HCT116 (cell line): ENCODE measurements around the gene BNC2. TPM values are rescaled to one million over a fixed set of nuclear protein-coding genes. Genes with fewer than 3 reads are reported as not detected.

ENCODE experiments used
- ATAC-seq: fragments of 200-7000 bp; cut with Tn5 transposase; 2 replicates; pipeline ENCODE4 v1.9.1; 2020; ENCODE audit warnings: mild to moderate bottlenecking, moderate library complexity
- BruUV-seq: library from RNA; stranded (reverse); fragments of 400-500 nt; replicated peaks from 2 replicates; lab custom pipeline; 2021; lab: Mats Ljungman, UMichigan
- CTCF ChIA-PET: fragments of 300-600 bp; sonication (Branson Sonifier 250); formaldehyde crosslinking; loops from one replicate; lab custom pipeline; 2021; ENCODE audit warnings: antibody characterized with exemption; lab: Charles Lee
- POLR2A ChIA-PET: fragments of 300-600, 350-600 bp; sonication (Branson Sonifier 250); formaldehyde crosslinking; loops from one replicate; lab custom pipeline; 2021; ENCODE audit warnings: antibody characterized with exemption; lab: Charles Lee
- RAD21 ChIA-PET, 2 experiments: fragments of 300-600 bp; sonication (Branson Sonifier 250); formaldehyde crosslinking; loops; one replicate each; lab custom pipeline; 2023; ENCODE audit warnings: low total read pairs in 2 of 2; ENCODE audit not compliant: uncharacterized antibody in 2 of 2, unreplicated experiment in 2 of 2, low non-redundant PET in 1 of 2; lab: Charles Lee
- DNase-seq: peaks from one replicate; pipeline ENCODE4 v3.0.0-alpha.2; 2010; ENCODE audit warnings: low read depth, low spot score
- H2AFZ ChIP-seq: fragments of 200-600 bp; shearing (Covaris generic), sonication (generic); 2 replicates; pipeline ENCODE4 v1.6.1; 2017; ENCODE audit warnings: low read depth, mixed run types, mixed read lengths, antibody characterized with exemption, low read length; ENCODE audit not compliant: poor library complexity, severe bottlenecking
- H3K27ac ChIP-seq: 2 replicates; pipeline ENCODE4 v1.5.1; 2012; ENCODE audit warnings: low read depth, low read length
- H3K27me3 ChIP-seq: fragments of 200-600 bp; sonication (generic); 2 replicates; pipeline ENCODE4 v1.6.1; 2016; ENCODE audit warnings: mixed run types, low read length, mixed read lengths; ENCODE audit not compliant: insufficient read depth
- H3K36me3 ChIP-seq, 2 experiments: fragments of 200-500 bp in 1 of 2; fragments of 200-600 bp in 1 of 2; sonication (Bioruptor generic) in 1 of 2; sonication (generic) in 1 of 2; 2 replicates each; pipeline versions ENCODE4 v1.5.1 to v1.6.1; 2014 to 2016; ENCODE audit warnings: low read length in 2 of 2, inconsistent platforms in 1 of 2, mixed read lengths in 1 of 2, mixed run types in 1 of 2; ENCODE audit not compliant: insufficient read depth in 2 of 2, control insufficient read depth in 1 of 2
- H3K4me1 ChIP-seq, 2 experiments: fragments of 200-600 bp in 1 of 2; sonication (generic) in 1 of 2; 2 replicates each; pipeline versions ENCODE4 v1.5.1 to v1.6.1; 2012 to 2017; ENCODE audit warnings: low read length in 2 of 2, inconsistent platforms in 1 of 2, mild to moderate bottlenecking in 1 of 2, mixed read lengths in 1 of 2, mixed run types in 1 of 2, moderate library complexity in 1 of 2; ENCODE audit not compliant: insufficient read depth in 2 of 2, control insufficient read depth in 1 of 2
- H3K4me2 ChIP-seq: fragments of 200-600 bp; sonication (generic); 2 replicates; pipeline ENCODE4 v1.6.1; 2017; ENCODE audit warnings: mixed run types, low read length, mixed read lengths
- H3K4me3 ChIP-seq, 2 experiments: fragments of 200-600 bp in 1 of 2; sonication (generic) in 1 of 2; replicated peaks in 1 of 2; 2 replicates each; pipeline ENCODE4 v1.5.1; 2011 to 2016; ENCODE audit warnings: low read length in 2 of 2, control low read depth in 1 of 2, low read depth in 1 of 2, mild to moderate bottlenecking in 1 of 2, mixed read lengths in 1 of 2, mixed run types in 1 of 2
- H3K79me2 ChIP-seq: fragments of 200-600 bp; sonication (generic); 2 replicates; pipeline ENCODE4 v1.6.1; 2017; ENCODE audit warnings: mild to moderate bottlenecking, mixed run types, low read length, moderate library complexity, mixed read lengths; ENCODE audit not compliant: insufficient read depth
- H3K9ac ChIP-seq: fragments of 200-600 bp; sonication (generic); 2 replicates; pipeline ENCODE4 v1.6.1; 2016; ENCODE audit warnings: low read length, mixed read lengths
- H3K9me2 ChIP-seq: fragments of 200-600 bp; sonication (generic), shearing (Covaris generic); 2 replicates; pipeline ENCODE4 v1.6.1; 2017; ENCODE audit warnings: mixed run types, mild to moderate bottlenecking, moderate library complexity; ENCODE audit not compliant: insufficient read depth
- H3K9me3 ChIP-seq, 2 experiments: fragments of 200-500 bp in 1 of 2; fragments of 200-600 bp in 1 of 2; sonication (Bioruptor generic) in 1 of 2; sonication (generic) in 1 of 2; 2 replicates each; pipeline ENCODE4 v1.6.1; 2014 to 2017; ENCODE audit warnings: low read length in 2 of 2, mixed read lengths in 2 of 2, inconsistent platforms in 1 of 2, low read depth in 1 of 2, mild to moderate bottlenecking in 1 of 2, mixed run types in 1 of 2, moderate library complexity in 1 of 2; ENCODE audit not compliant: control insufficient read depth in 1 of 2, insufficient read depth in 1 of 2
- H4K20me1 ChIP-seq: fragments of 200-600 bp; sonication (generic), shearing (Covaris generic); 2 replicates; pipeline ENCODE4 v1.6.1; 2017; ENCODE audit warnings: mixed run types, mild to moderate bottlenecking, moderate library complexity; ENCODE audit not compliant: insufficient read depth
- ATF3 ChIP-seq: IDR thresholded peaks from 2 replicates; pipeline ENCODE4 v1.6.1; 2012
- CTCF ChIP-seq, 3 experiments: fragments of 200-600 bp in 1 of 3; sonication (generic) in 1 of 3; IDR thresholded peaks in 2 of 3; conservative IDR thresholded peaks in 1 of 3; 2 replicates each; pipeline ENCODE4 v1.5.1; 2012 to 2017; ENCODE audit warnings: low read depth in 2 of 3, low read length in 2 of 3, antibody characterized with exemption in 1 of 3, borderline replicate concordance in 1 of 3, control low read depth in 1 of 3, mild to moderate bottlenecking in 1 of 3, mixed read lengths in 1 of 3, mixed run types in 1 of 3, moderate library complexity in 1 of 3; ENCODE audit not compliant: insufficient read depth in 1 of 3
- EZH2 ChIP-seq: fragments of 200-600 bp; sonication (generic); IDR thresholded peaks from 2 replicates; pipeline ENCODE4 v1.6.1; 2017; ENCODE audit warnings: antibody characterized with exemption, mixed run types
- FOSL1 ChIP-seq: IDR thresholded peaks from 2 replicates; pipeline ENCODE4 v1.6.1; 2012; ENCODE audit warnings: low read depth
- JUND ChIP-seq: IDR thresholded peaks from 2 replicates; pipeline ENCODE4 v1.6.1; 2012
- MAX ChIP-seq: IDR thresholded peaks from 2 replicates; pipeline ENCODE4 v1.6.1; 2012
- POLR2AphosphoS5 ChIP-seq: IDR thresholded peaks from 2 replicates; pipeline ENCODE4 v1.6.1; 2011; ENCODE audit warnings: mild to moderate bottlenecking, low read depth, low read length, moderate library complexity
- RAD21 ChIP-seq: IDR thresholded peaks from 2 replicates; pipeline ENCODE4 v1.6.1; 2012; ENCODE audit warnings: low read depth, mild to moderate bottlenecking
- SP1 ChIP-seq: IDR thresholded peaks from 2 replicates; pipeline ENCODE4 v1.6.1; 2012; ENCODE audit warnings: low read depth
- SRF ChIP-seq: IDR thresholded peaks from 2 replicates; pipeline ENCODE4 v1.6.1; 2012; ENCODE audit warnings: low read depth
- TCF7L2 ChIP-seq: IDR thresholded peaks from 2 replicates; pipeline ENCODE4 v1.7.0; 2011; ENCODE audit warnings: borderline replicate concordance, inconsistent platforms; ENCODE audit not compliant: insufficient read depth, insufficient read length; ENCODE audit errors: extremely low read depth
- YY1 ChIP-seq: IDR thresholded peaks from 2 replicates; pipeline ENCODE4 v1.6.1; 2011; ENCODE audit warnings: low read length, low read depth, moderate library complexity, mild to moderate bottlenecking; ENCODE audit not compliant: insufficient replicate concordance; ENCODE audit errors: extremely low read depth
- ZBTB33 ChIP-seq: IDR thresholded peaks from 2 replicates; pipeline ENCODE4 v1.6.1; 2011; ENCODE audit warnings: mild to moderate bottlenecking, low read length, moderate library complexity; ENCODE audit not compliant: insufficient replicate concordance; ENCODE audit errors: extremely low read depth
- ZFX ChIP-seq: fragments of 450-650 bp; IDR thresholded peaks from 2 replicates; pipeline ENCODE4 v1.6.1; 2017
- ZNF274 ChIP-seq: fragments of 200-500 bp; sonication (Bioruptor generic); IDR thresholded peaks from 2 replicates; pipeline ENCODE4 v1.6.1; 2014; ENCODE audit warnings: mild to moderate bottlenecking, low read depth, low read length, inconsistent platforms
- intact Hi-C: fragments of 100-400 bp; cut with micrococcal nuclease; formaldehyde crosslinking; loops from 2 replicates; pipeline ENCODE4 v1.10.0; 2022
- total RNA-seq: library from RNA; stranded (reverse); gene quantifications from one replicate; pipeline ENCODE4 v1.2.1, GENCODE V29; 2021; ENCODE audit not compliant: unreplicated experiment

The BNC2 gene
- total RNA-seq, 1 experiment from 2014 or later, result 0.37 TPM

GRCh38 chr9:16659096-16659495 lies 211.4 kb downstream of the BNC2 start:
- RAD21 ChIA-PET, result no interaction called here
- Histone ChIP-seq H3K9ac (no peak overlapping the region), H4K20me1 (no peaks in the 10 kb centered on the region)
- no TSS peak for BruUV-seq
- CTCF ChIA-PET, result no interaction called here
- no peak for TF ChIP-seq FOSL1
- no peak for TF ChIP-seq RAD21
- TF ChIP-seq SRF, result no peak
- no peak for TF ChIP-seq MAX
- TF ChIP-seq YY1, result no peak
- TF ChIP-seq ZFX, result no peak
- TF ChIP-seq JUND, result no peak
- no peak for TF ChIP-seq CTCF (IDR thresholded peaks at IDR 0.05 in 2 of 3, conservative IDR thresholded peaks at IDR 0.05 in 1 of 3; ENCODE audit: borderline replicate concordance in 1 of 3, insufficient read depth in 1 of 3, low read depth in 2 of 3, low read length in 2 of 3)
- TF ChIP-seq SP1, result no peak
- TF ChIP-seq ZBTB33, result no peak
- TF ChIP-seq POLR2AphosphoS5, result no peak
- TF ChIP-seq TCF7L2, result no peak
- no peak for TF ChIP-seq ZNF274
- TF ChIP-seq ATF3, result no peak
- no peak for TF ChIP-seq EZH2
- TF ChIP-seq, all 23 proteins: peak for 0
- Histone ChIP-seq H3K9me2 (no peaks in the 10 kb centered on the region), H3K36me3 (no peaks in the 10 kb centered on the region), H3K27ac (no peak overlapping the region), H3K4me3 (no peak overlapping the region), H3K79me2 (no peaks in the 10 kb centered on the region), H3K27me3 (0 out of 2 replicates have a peak, but pooled peaks cover 3% of the 10 kb centered on the region), H3K4me2 (no peak overlapping the region), H3K9me3 (no peaks in the 10 kb centered on the region), H2AFZ (no peak overlapping the region), H3K4me1 (no peaks in the 10 kb centered on the region)
- intact Hi-C loops, result no loop called here
- no peak for ATAC-seq
- POLR2A ChIA-PET, result no interaction called here
- no peak for DNase-seq
